ENCODE data around the gene SCAMP5. TPM values are rescaled to one million over a fixed set of nuclear protein-coding genes. Genes with fewer than 3 reads are reported as not detected.
A peak's percentile ranks its signal among the peaks of the same experiment; 100 is the strongest.

Gene SCAMP5
- total and polyA plus RNA-seq, 2 of the 13 experiments (the other 11 are each of a cell fraction or from before 2014, with no cell fraction given): 34.3 to 49.0 TPM

DNA sequence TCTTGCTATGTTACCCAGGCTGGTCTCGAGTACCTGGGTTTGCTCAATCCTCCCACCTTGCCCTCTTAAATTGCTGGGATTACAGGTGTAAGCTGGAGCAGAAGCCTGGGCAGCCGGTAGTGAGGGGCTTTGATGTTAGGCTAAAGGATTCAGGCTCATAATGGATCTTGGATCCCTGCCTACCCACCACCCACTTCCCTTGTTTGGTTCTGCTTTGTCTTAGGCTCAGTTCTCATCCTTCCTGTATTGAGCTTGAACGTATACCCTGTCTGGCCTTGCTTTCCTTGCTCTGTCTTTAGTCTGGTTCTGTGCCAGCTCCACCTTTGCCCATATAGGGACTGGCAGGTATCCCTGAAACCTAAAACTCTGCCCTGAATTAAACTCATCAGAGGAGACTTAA lies 29.7 kb downstream of the SCAMP5 start:
- Histone ChIP-seq H3K4me1 (ENCODE audit: insufficient read depth, low read length) (peaks cover 34% of the 10 kb centered on the region), H3K9ac (ENCODE audit: insufficient read depth, low read depth, low read length) (0 out of 2 replicates have a peak overlapping the region, but pooled peaks have one; percentile 27), H3K9me3 (ENCODE audit: low read length) (no peaks in the 10 kb centered on the region), H3K27ac (ENCODE audit: extremely low read length, insufficient read depth, low read length) (no peak overlapping the region), H2AFZ (ENCODE audit: low read length) (no peak overlapping the region), H3K36me3 (replicated peaks in 1 of 2; ENCODE audit: control insufficient read depth in 1 of 2, insufficient read depth in 2 of 2, low read length in 2 of 2) (0 out of 5 replicates have a peak, but pooled peaks cover 0 to 1% of the 10 kb centered on the region in 2 experiments), H3K27me3 (ENCODE audit: control insufficient read depth in 1 of 2, insufficient read depth in 2 of 2, low read length in 2 of 2) (no peaks in the 10 kb centered on the region), H3K4me3 (replicated peaks in 1 of 3; ENCODE audit: insufficient read depth in 1 of 3, low read depth in 2 of 3, low read length in 3 of 3) (no peak overlapping the region; a peak in 1 of 6 replicates), H3K79me2 (ENCODE audit: insufficient read depth, low read length) (peaks cover 18% of the 10 kb centered on the region), H4K20me1 (ENCODE audit: insufficient read depth, low read length) (no peaks in the 10 kb centered on the region), H3K4me2 (ENCODE audit: low read depth, low read length) (0 out of 2 replicates have a peak overlapping the region, but pooled peaks have one; percentile 77)
- ATAC-seq (no peak), DNase-seq (ENCODE audit: low spot score) (no peak), FAIRE-seq (no peak)
- intact Hi-C loops (cut with micrococcal nuclease; ENCODE audit: unreplicated experiment): no loop called here
- in situ Hi-C loops (cut with HindIII; ENCODE audit: extremely low pct_ligation_motif_present, low pct_unique_long_range_greater_than_20kb): no loop called here
- TF ChIP-seq XBP1 (CRISPR knock-in tag; IDR thresholded peaks at IDR 0.05) (no peak), ZNF780A (CRISPR knock-in tag; IDR thresholded peaks at IDR 0.05) (no peak), ZNF724P (CRISPR knock-in tag; IDR thresholded peaks at IDR 0.05; ENCODE audit: borderline replicate concordance) (no peak), TARDBP (CRISPR knock-in tag; IDR thresholded peaks at IDR 0.05) (no peak), SIX4 (CRISPR knock-in tag; IDR thresholded peaks at IDR 0.05) (no peak), TEAD3 (CRISPR knock-in tag; optimal IDR thresholded peaks at IDR 0.05; ENCODE audit: borderline replicate concordance) (no peak), HOXD1 (CRISPR knock-in tag; IDR thresholded peaks at IDR 0.05) (no peak), ZNF572 (CRISPR knock-in tag; IDR thresholded peaks at IDR 0.05) (no peak), DR1 (CRISPR knock-in tag; IDR thresholded peaks at IDR 0.05) (no peak), ZNF282 (IDR thresholded peaks at IDR 0.05; ENCODE audit: partially characterized antibody) (no peak), TBX2 (CRISPR knock-in tag; IDR thresholded peaks at IDR 0.05; ENCODE audit: borderline replicate concordance) (no peak), FOXK2 (IDR thresholded peaks at IDR 0.05) (no peak)
- TF ChIP-seq, protein P1, sequence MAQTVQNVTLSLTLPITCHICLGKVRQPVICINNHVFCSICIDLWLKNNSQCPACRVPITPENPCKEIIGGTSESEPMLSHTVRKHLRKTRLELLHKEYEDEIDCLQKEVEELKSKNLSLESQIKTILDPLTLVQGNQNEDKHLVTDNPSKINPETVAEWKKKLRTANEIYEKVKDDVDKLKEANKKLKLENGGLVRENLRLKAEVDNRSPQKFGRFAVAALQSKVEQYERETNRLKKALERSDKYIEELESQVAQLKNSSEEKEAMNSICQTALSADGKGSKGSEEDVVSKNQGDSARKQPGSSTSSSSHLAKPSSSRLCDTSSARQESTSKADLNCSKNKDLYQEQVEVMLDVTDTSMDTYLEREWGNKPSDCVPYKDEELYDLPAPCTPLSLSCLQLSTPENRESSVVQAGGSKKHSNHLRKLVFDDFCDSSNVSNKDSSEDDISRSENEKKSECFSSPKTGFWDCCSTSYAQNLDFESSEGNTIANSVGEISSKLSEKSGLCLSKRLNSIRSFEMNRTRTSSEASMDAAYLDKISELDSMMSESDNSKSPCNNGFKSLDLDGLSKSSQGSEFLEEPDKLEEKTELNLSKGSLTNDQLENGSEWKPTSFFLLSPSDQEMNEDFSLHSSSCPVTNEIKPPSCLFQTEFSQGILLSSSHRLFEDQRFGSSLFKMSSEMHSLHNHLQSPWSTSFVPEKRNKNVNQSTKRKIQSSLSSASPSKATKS (CRISPR knock-in tag; IDR thresholded peaks at IDR 0.05): no peak
- TF ChIP-seq, protein P2, sequence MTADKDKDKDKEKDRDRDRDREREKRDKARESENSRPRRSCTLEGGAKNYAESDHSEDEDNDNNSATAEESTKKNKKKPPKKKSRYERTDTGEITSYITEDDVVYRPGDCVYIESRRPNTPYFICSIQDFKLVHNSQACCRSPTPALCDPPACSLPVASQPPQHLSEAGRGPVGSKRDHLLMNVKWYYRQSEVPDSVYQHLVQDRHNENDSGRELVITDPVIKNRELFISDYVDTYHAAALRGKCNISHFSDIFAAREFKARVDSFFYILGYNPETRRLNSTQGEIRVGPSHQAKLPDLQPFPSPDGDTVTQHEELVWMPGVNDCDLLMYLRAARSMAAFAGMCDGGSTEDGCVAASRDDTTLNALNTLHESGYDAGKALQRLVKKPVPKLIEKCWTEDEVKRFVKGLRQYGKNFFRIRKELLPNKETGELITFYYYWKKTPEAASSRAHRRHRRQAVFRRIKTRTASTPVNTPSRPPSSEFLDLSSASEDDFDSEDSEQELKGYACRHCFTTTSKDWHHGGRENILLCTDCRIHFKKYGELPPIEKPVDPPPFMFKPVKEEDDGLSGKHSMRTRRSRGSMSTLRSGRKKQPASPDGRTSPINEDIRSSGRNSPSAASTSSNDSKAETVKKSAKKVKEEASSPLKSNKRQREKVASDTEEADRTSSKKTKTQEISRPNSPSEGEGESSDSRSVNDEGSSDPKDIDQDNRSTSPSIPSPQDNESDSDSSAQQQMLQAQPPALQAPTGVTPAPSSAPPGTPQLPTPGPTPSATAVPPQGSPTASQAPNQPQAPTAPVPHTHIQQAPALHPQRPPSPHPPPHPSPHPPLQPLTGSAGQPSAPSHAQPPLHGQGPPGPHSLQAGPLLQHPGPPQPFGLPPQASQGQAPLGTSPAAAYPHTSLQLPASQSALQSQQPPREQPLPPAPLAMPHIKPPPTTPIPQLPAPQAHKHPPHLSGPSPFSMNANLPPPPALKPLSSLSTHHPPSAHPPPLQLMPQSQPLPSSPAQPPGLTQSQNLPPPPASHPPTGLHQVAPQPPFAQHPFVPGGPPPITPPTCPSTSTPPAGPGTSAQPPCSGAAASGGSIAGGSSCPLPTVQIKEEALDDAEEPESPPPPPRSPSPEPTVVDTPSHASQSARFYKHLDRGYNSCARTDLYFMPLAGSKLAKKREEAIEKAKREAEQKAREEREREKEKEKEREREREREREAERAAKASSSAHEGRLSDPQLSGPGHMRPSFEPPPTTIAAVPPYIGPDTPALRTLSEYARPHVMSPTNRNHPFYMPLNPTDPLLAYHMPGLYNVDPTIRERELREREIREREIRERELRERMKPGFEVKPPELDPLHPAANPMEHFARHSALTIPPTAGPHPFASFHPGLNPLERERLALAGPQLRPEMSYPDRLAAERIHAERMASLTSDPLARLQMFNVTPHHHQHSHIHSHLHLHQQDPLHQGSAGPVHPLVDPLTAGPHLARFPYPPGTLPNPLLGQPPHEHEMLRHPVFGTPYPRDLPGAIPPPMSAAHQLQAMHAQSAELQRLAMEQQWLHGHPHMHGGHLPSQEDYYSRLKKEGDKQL (CRISPR knock-in tag; IDR thresholded peaks at IDR 0.05; ENCODE audit: low read depth): no peak
- TF ChIP-seq, protein P3, sequence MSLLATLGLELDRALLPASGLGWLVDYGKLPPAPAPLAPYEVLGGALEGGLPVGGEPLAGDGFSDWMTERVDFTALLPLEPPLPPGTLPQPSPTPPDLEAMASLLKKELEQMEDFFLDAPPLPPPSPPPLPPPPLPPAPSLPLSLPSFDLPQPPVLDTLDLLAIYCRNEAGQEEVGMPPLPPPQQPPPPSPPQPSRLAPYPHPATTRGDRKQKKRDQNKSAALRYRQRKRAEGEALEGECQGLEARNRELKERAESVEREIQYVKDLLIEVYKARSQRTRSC (CRISPR knock-in tag; IDR thresholded peaks at IDR 0.05; ENCODE audit: low read depth): no peak
- TF ChIP-seq, protein P4, sequence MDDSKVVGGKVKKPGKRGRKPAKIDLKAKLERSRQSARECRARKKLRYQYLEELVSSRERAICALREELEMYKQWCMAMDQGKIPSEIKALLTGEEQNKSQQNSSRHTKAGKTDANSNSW (CRISPR knock-in tag; IDR thresholded peaks at IDR 0.05; ENCODE audit: borderline replicate concordance): no peak
- ChIA-PET CTCF (ENCODE audit: low intra/inter-chr PET ratio, low total read pairs) (no interaction called here), POLR2A (interaction anchor here (0.7 to 2.0 kb wide), 6 partner anchors 18 to 395 kb away, joined by 3 to 8 read pairs (median 4); partner anchors contain the start of gene C15orf39)
- BruUV-seq (replicated peaks): no TSS peak
- 94% methylated on average over 3 of the region's 3 CpGs for WGBS (ENCODE audit: low lambda C conversion rate)

Data from HepG2 (cell line).